A673 (cell line): ENCODE results near the gene TENM3.

Source experiments
- EZH2 ChIP-seq: fragments of 200-600 bp; sonication (generic); IDR thresholded peaks from 2 replicates; pipeline ENCODE4 v1.6.1; 2017; ENCODE audit warnings: borderline replicate concordance, low read depth, mild to moderate bottlenecking, mixed read lengths, antibody characterized with exemption, low read length; ENCODE audit not compliant: poor library complexity, severe bottlenecking
- TF ChIP-seq, protein P1 (sequence below): fragments of 300-800, 200-600 bp; sonication (generic); conservative IDR thresholded peaks from 2 replicates; pipeline ENCODE4 v1.5.1; 2017; ENCODE audit warnings: low read depth, mild to moderate bottlenecking, antibody characterized with exemption, low read length, moderate library complexity, mixed read lengths

DNA sequence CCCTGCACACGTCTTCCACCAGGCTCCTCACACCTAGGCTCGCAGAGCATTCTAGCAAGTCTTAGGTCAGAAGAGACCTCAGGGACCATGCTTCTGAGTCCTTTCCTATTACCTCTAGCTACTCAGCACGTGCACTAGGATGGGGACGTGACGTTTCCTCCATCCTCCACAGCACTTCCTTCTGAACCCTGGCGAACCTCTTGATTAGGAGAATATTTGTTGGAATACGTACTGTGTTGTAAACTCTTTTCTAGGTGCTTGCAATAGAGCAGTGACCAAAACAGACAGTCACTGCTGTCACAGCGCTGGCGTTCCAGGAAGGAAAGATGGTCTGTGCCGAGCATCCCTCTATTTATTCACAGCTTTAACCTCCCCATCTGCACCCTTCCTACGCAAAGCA, 12.9 kb upstream of the TENM3 start:
- TF ChIP-seq, protein P1, sequence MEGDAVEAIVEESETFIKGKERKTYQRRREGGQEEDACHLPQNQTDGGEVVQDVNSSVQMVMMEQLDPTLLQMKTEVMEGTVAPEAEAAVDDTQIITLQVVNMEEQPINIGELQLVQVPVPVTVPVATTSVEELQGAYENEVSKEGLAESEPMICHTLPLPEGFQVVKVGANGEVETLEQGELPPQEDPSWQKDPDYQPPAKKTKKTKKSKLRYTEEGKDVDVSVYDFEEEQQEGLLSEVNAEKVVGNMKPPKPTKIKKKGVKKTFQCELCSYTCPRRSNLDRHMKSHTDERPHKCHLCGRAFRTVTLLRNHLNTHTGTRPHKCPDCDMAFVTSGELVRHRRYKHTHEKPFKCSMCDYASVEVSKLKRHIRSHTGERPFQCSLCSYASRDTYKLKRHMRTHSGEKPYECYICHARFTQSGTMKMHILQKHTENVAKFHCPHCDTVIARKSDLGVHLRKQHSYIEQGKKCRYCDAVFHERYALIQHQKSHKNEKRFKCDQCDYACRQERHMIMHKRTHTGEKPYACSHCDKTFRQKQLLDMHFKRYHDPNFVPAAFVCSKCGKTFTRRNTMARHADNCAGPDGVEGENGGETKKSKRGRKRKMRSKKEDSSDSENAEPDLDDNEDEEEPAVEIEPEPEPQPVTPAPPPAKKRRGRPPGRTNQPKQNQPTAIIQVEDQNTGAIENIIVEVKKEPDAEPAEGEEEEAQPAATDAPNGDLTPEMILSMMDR, result no peak
- no peak for TF ChIP-seq EZH2
